ENCODE data around the gene CREB3L2. TPM values are rescaled to one million over a fixed set of nuclear protein-coding genes. Genes with fewer than 3 reads are reported as not detected.

CREB3L2 gene
- total and polyA plus RNA-seq, 2 of the 13 experiments (the other 11 are each of a cell fraction or from before 2014, with no cell fraction given): 22.1 to 41.1 TPM

DNA sequence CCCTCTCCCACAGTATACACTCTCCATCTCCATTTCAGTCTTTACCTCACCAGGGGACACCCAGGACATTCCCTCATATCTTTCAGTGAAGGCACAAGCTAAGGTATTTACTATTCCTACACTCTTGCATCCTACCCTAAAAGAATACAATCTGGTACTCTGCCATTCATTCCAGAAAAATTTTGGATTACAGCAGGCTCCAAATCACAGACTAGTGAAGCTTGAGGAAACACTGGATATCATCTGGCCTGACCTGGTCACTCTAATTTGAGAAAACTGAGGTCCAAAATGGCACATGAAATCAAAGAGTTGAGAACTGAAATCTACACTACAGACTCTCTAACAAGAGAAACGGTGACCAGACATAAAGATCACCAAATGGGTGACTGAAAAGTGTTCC lies 61.7 kb downstream of the CREB3L2 start (continued):
- TF ChIP-seq, protein P1, sequence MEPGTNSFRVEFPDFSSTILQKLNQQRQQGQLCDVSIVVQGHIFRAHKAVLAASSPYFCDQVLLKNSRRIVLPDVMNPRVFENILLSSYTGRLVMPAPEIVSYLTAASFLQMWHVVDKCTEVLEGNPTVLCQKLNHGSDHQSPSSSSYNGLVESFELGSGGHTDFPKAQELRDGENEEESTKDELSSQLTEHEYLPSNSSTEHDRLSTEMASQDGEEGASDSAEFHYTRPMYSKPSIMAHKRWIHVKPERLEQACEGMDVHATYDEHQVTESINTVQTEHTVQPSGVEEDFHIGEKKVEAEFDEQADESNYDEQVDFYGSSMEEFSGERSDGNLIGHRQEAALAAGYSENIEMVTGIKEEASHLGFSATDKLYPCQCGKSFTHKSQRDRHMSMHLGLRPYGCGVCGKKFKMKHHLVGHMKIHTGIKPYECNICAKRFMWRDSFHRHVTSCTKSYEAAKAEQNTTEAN (CRISPR knock-in tag; conservative IDR thresholded peaks at IDR 0.05): no peak
- TF ChIP-seq PITX1 (CRISPR knock-in tag; IDR thresholded peaks at IDR 0.05) (no peak), U2AF2 (IDR thresholded peaks at IDR 0.05; ENCODE audit: low read depth, low read length) (no peak), ZNF275 (CRISPR knock-in tag; IDR thresholded peaks at IDR 0.05; ENCODE audit: borderline replicate concordance) (no peak), ZFP36 (IDR thresholded peaks at IDR 0.05; ENCODE audit: borderline replicate concordance, low read depth, low read length, partially characterized antibody) (no peak), TBL1XR1 (IDR thresholded peaks at IDR 0.05; ENCODE audit: borderline replicate concordance, low read length, partially characterized antibody) (no peak), ADNP (CRISPR knock-in tag; IDR thresholded peaks at IDR 0.05) (no peak), ZNF382 (CRISPR knock-in tag; IDR thresholded peaks at IDR 0.05; ENCODE audit: borderline replicate concordance) (no peak)

DNA sequence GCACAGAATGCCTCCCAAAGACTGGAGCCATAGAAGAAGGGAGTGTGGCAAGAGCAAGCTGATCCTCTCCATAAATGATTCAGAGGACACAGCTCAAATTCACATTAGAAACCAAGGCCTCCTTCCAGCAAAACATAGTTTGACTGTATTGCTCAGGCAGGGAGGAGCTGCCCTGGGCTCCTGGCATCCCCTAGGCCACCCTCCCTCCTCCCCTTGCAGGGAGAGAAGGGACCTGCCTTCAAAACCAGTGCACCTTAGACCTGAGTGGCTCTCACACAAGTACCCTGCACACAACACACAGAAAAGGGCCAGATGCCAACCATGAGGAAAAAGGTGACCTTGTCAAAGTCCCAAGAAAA lies 64.7 kb downstream of the CREB3L2 start:
- CTCF ChIA-PET (ENCODE audit: low intra/inter-chr PET ratio, low total read pairs): no interaction called here
- H3K27me3 ChIP-seq (ENCODE audit: control insufficient read depth in 1 of 2, insufficient read depth in 2 of 2, low read length in 2 of 2): no peaks in the 10 kb centered on the region
- H3K9ac ChIP-seq (ENCODE audit: insufficient read depth, low read depth, low read length): no peak overlapping the region
- H3K4me2 ChIP-seq (ENCODE audit: low read depth, low read length): no peak overlapping the region
- no peak overlapping the region for H2AFZ ChIP-seq (ENCODE audit: low read length)
- no peaks in the 10 kb centered on the region for H3K9me3 ChIP-seq (ENCODE audit: low read length)
- no TSS peak for BruUV-seq (replicated peaks)
- intact Hi-C loops (cut with micrococcal nuclease; ENCODE audit: unreplicated experiment): loop anchor here (5.0 kb wide), 1 partner anchor 35 kb away; no protein-coding TSS in a partner anchor
- TF ChIP-seq RBM22 (optimal IDR thresholded peaks at IDR 0.05; ENCODE audit: low read length) (peak; percentile 26), ZNF263 (CRISPR knock-in tag; IDR thresholded peaks at IDR 0.05) (peak; percentile 82), SP4 (CRISPR knock-in tag; IDR thresholded peaks at IDR 0.05) (no peak)
- POLR2A ChIA-PET: interaction anchor here (1.1 kb wide), 1 partner anchor 13 kb away, joined by 3 read pairs; no protein-coding TSS in a partner anchor
- in situ Hi-C loops (cut with HindIII; ENCODE audit: extremely low pct_ligation_motif_present, low pct_unique_long_range_greater_than_20kb): no loop called here
- peaks cover 100% of the 10 kb centered on the region for H3K4me1 ChIP-seq (ENCODE audit: insufficient read depth, low read length)
- H3K36me3 ChIP-seq (replicated peaks in 1 of 2; ENCODE audit: control insufficient read depth in 1 of 2, insufficient read depth in 2 of 2, low read length in 2 of 2): peaks cover under 1 to 25% of the 10 kb centered on the region in 2 experiments; a peak in 4 of 5 replicates
- peaks cover 99% of the 10 kb centered on the region for H3K79me2 ChIP-seq (ENCODE audit: insufficient read depth, low read length)
- DNase-seq (ENCODE audit: low spot score) (no peak), FAIRE-seq (no peak), ATAC-seq (peak; percentile 14; the same call in 2 of the 3 replicates)
- peaks cover 14% of the 10 kb centered on the region for H4K20me1 ChIP-seq (ENCODE audit: insufficient read depth, low read length)
- H3K4me3 ChIP-seq (replicated peaks in 1 of 3; ENCODE audit: insufficient read depth in 1 of 3, low read depth in 2 of 3, low read length in 3 of 3): no peak overlapping the region
- H3K27ac ChIP-seq (ENCODE audit: extremely low read length, insufficient read depth, low read length): peak overlapping the region; percentile 22
